ENCODE results near the gene KIF18B.

The KIF18B gene

GRCh38 chr17:44913676-44914075 is 33.9 kb downstream of the KIF18B start:
- no peaks in the 10 kb centered on the region for H3K4me1 ChIP-seq (ENCODE audit: control insufficient read depth, low read depth, low read length)
- H3K4me3 ChIP-seq (ENCODE audit: low read length) = no peak overlapping the region
- H3K9me3 ChIP-seq (ENCODE audit: control insufficient read depth, low read depth, low read length) = no peaks in the 10 kb centered on the region
- no peak overlapping the region for H3K9ac ChIP-seq (ENCODE audit: low read length)
- H3K27me3 ChIP-seq (ENCODE audit: control insufficient read depth, insufficient read depth, low read length) = peaks cover 24% of the 10 kb centered on the region
- H3K36me3 ChIP-seq (ENCODE audit: control insufficient read depth, low read depth, low read length) = no peaks in the 10 kb centered on the region
- no peak overlapping the region for H3K27ac ChIP-seq (ENCODE audit: low read length)

GRCh38 chr17:44912763-44913544 is 34.6 kb downstream of the KIF18B start:
- H3K27ac ChIP-seq (ENCODE audit: low read length) = no peak overlapping the region
- peaks cover 24% of the 10 kb centered on the region for H3K27me3 ChIP-seq (ENCODE audit: control insufficient read depth, insufficient read depth, low read length)

GRCh38 chr17:44911133-44912001 is 36.2 kb downstream of the KIF18B start:
- H3K9me3 ChIP-seq (ENCODE audit: control insufficient read depth, low read depth, low read length) = no peaks in the 10 kb centered on the region
- no peaks in the 10 kb centered on the region for H3K36me3 ChIP-seq (ENCODE audit: control insufficient read depth, low read depth, low read length)
- H3K9ac ChIP-seq (ENCODE audit: low read length) = no peak overlapping the region
- H3K4me1 ChIP-seq (ENCODE audit: control insufficient read depth, low read depth, low read length) = no peaks in the 10 kb centered on the region
- H3K27ac ChIP-seq (ENCODE audit: low read length) = no peak overlapping the region
- peak overlapping the region; percentile 49 for H3K4me3 ChIP-seq (ENCODE audit: low read length)
- peaks cover 24% of the 10 kb centered on the region for H3K27me3 ChIP-seq (ENCODE audit: control insufficient read depth, insufficient read depth, low read length)

More at GRCh38 chr17:44912763-44913544, 34.6 kb downstream of the KIF18B start:
- Histone ChIP-seq H3K36me3 (ENCODE audit: control insufficient read depth, low read depth, low read length) (no peaks in the 10 kb centered on the region), H3K9me3 (ENCODE audit: control insufficient read depth, low read depth, low read length) (no peaks in the 10 kb centered on the region), H3K4me1 (ENCODE audit: control insufficient read depth, low read depth, low read length) (no peaks in the 10 kb centered on the region), H3K4me3 (ENCODE audit: low read length) (no peak overlapping the region), H3K9ac (ENCODE audit: low read length) (no peak overlapping the region)

- Histone ChIP-seq H3K36me3 (ENCODE audit: control insufficient read depth, low read depth, low read length) (no peaks in the 10 kb centered on the region), H3K4me1 (ENCODE audit: control insufficient read depth, low read depth, low read length) (no peaks in the 10 kb centered on the region), H3K27me3 (ENCODE audit: control insufficient read depth, insufficient read depth, low read length) (peaks cover 24% of the 10 kb centered on the region), H3K4me3 (ENCODE audit: low read length) (peak overlapping the region; percentile 49), H3K9ac (ENCODE audit: low read length) (no peak overlapping the region), H3K9me3 (ENCODE audit: control insufficient read depth, low read depth, low read length) (no peaks in the 10 kb centered on the region), H3K27ac (ENCODE audit: low read length) (no peak overlapping the region)
Observed at GRCh38 chr17:44910231-44911106, 37.1 kb downstream of the KIF18B start.

GRCh38 chr17:44909681-44910144 is 37.9 kb downstream of the KIF18B start:
- H3K27ac ChIP-seq (ENCODE audit: low read length) = no peak overlapping the region

GRCh38 chr17:44908761-44909326 is 38.7 kb downstream of the KIF18B start:
- no peak overlapping the region for H3K27ac ChIP-seq (ENCODE audit: low read length)
- H3K4me1 ChIP-seq (ENCODE audit: control insufficient read depth, low read depth, low read length) = no peaks in the 10 kb centered on the region

More at GRCh38 chr17:44909681-44910144, 37.9 kb downstream of the KIF18B start:
- peaks cover 24% of the 10 kb centered on the region for H3K27me3 ChIP-seq (ENCODE audit: control insufficient read depth, insufficient read depth, low read length)
- no peaks in the 10 kb centered on the region for H3K9me3 ChIP-seq (ENCODE audit: control insufficient read depth, low read depth, low read length)
- no peak overlapping the region for H3K4me3 ChIP-seq (ENCODE audit: low read length)
- no peaks in the 10 kb centered on the region for H3K4me1 ChIP-seq (ENCODE audit: control insufficient read depth, low read depth, low read length)
- no peaks in the 10 kb centered on the region for H3K36me3 ChIP-seq (ENCODE audit: control insufficient read depth, low read depth, low read length)
- no peak overlapping the region for H3K9ac ChIP-seq (ENCODE audit: low read length)

GRCh38 chr17:44907729-44908470 is 39.7 kb downstream of the KIF18B start:
- Histone ChIP-seq H3K36me3 (ENCODE audit: control insufficient read depth, low read depth, low read length) (no peaks in the 10 kb centered on the region), H3K9me3 (ENCODE audit: control insufficient read depth, low read depth, low read length) (no peaks in the 10 kb centered on the region), H3K27ac (ENCODE audit: low read length) (no peak overlapping the region), H3K9ac (ENCODE audit: low read length) (no peak overlapping the region), H3K27me3 (ENCODE audit: control insufficient read depth, insufficient read depth, low read length) (peaks cover 16% of the 10 kb centered on the region), H3K4me1 (ENCODE audit: control insufficient read depth, low read depth, low read length) (no peaks in the 10 kb centered on the region), H3K4me3 (ENCODE audit: low read length) (no peak overlapping the region)

More at GRCh38 chr17:44908761-44909326, 38.7 kb downstream of the KIF18B start:
- Histone ChIP-seq H3K9ac (ENCODE audit: low read length) (no peak overlapping the region), H3K9me3 (ENCODE audit: control insufficient read depth, low read depth, low read length) (no peaks in the 10 kb centered on the region), H3K36me3 (ENCODE audit: control insufficient read depth, low read depth, low read length) (no peaks in the 10 kb centered on the region), H3K27me3 (ENCODE audit: control insufficient read depth, insufficient read depth, low read length) (peaks cover 24% of the 10 kb centered on the region), H3K4me3 (ENCODE audit: low read length) (no peak overlapping the region)

- Histone ChIP-seq H3K36me3 (ENCODE audit: control insufficient read depth, low read depth, low read length) (no peaks in the 10 kb centered on the region), H3K4me1 (ENCODE audit: control insufficient read depth, low read depth, low read length) (no peaks in the 10 kb centered on the region), H3K9me3 (ENCODE audit: control insufficient read depth, low read depth, low read length) (no peaks in the 10 kb centered on the region), H3K9ac (ENCODE audit: low read length) (no peak overlapping the region), H3K4me3 (ENCODE audit: low read length) (no peak overlapping the region), H3K27ac (ENCODE audit: low read length) (no peak overlapping the region), H3K27me3 (ENCODE audit: control insufficient read depth, insufficient read depth, low read length) (peaks cover 8% of the 10 kb centered on the region)
Observed at GRCh38 chr17:44906763-44907728, 40.5 kb downstream of the KIF18B start.

GRCh38 chr17:44906010-44906646 is 41.4 kb downstream of the KIF18B start:
- H3K36me3 ChIP-seq (ENCODE audit: control insufficient read depth, low read depth, low read length) = no peaks in the 10 kb centered on the region
- H3K9me3 ChIP-seq (ENCODE audit: control insufficient read depth, low read depth, low read length) = no peaks in the 10 kb centered on the region
- no peak overlapping the region for H3K4me3 ChIP-seq (ENCODE audit: low read length)
- H3K27me3 ChIP-seq (ENCODE audit: control insufficient read depth, insufficient read depth, low read length) = no peaks in the 10 kb centered on the region
- no peak overlapping the region for H3K27ac ChIP-seq (ENCODE audit: low read length)
- no peak overlapping the region for H3K9ac ChIP-seq (ENCODE audit: low read length)
- H3K4me1 ChIP-seq (ENCODE audit: control insufficient read depth, low read depth, low read length) = no peaks in the 10 kb centered on the region

Measured in iPS-18a (cell line).